Pancreas (tissue), 10 donors: Measurements from ENCODE around the gene RAD9A. TPM values are rescaled to one million over a fixed set of nuclear protein-coding genes. Genes with fewer than 3 reads are reported as not detected.

ENCODE experiments used
- ATAC-seq, 4 donors: fragments of 200-7000 bp; cut with Tn5 transposase; one replicate each; pipeline versions ENCODE4 v1.8.0 to v1.9.1; 2020; ENCODE audit warnings: mild to moderate bottlenecking in 4 of 4, moderate library complexity in 4 of 4
- DNase-seq, 6 donors: peaks; one replicate each; pipeline ENCODE4 v3.0.0-alpha.2; 2020
- FAIRE-seq: peaks from 2 replicates; lab custom pipeline; 2012; peaks lifted over from hg19 to GRCh38; lab: Jason Lieb, UNC
- H3K27ac ChIP-seq, 4 donors: fragments of 200-600 bp; sonication (generic); 1 replicate in 3 of 4; 2 replicates in 1 of 4; pipeline versions ENCODE4 v1.5.0 to v1.8.0; 2020
- H3K27me3 ChIP-seq, 4 donors: fragments of 200-600 bp; one replicate each; pipeline ENCODE4 v1.8.0; 2021
- H3K36me3 ChIP-seq, 3 donors: fragments of 200-600 bp; sonication (generic) in 1 of 3; one replicate each; pipeline versions ENCODE4 v1.5.0 to v1.8.0; 2020 to 2021
- H3K4me1 ChIP-seq, 3 donors: fragments of 200-600 bp; one replicate each; pipeline ENCODE4 v1.8.0; 2021
- H3K4me3 ChIP-seq, 4 donors: fragments of 200-600 bp; sonication (generic) in 2 of 4; one replicate each; pipeline versions ENCODE4 v1.5.0 to v1.8.0; 2020 to 2021
- H3K9me3 ChIP-seq, 4 donors: fragments of 200-600 bp; one replicate each; pipeline ENCODE4 v1.8.0; 2021
- CTCF ChIP-seq, 4 donors: fragments of 200-600 bp; sonication (generic) in 3 of 4; IDR thresholded peaks; one replicate each; pipeline versions ENCODE4 v1.5.0 to v1.8.0; 2021; ENCODE audit warnings: antibody characterized with exemption in 4 of 4
- WGBS, 2 donors: extraction: QIAGEN DNeasy Blood & Tissue Kit; methylation state at CpG; one replicate each; pipeline ENCODE4 v1.1.7; 2013; 5-methylcytosine and 5-hydroxymethylcytosine counted together
- intact Hi-C, 3 donors: fragments of 100-400 bp; cut with DNase I; formaldehyde crosslinking; loops; one replicate each; pipeline versions ENCODE4 v1.11.1 to v1.14.2; 2022
- polyA plus RNA-seq, 2 donors: library from polyadenylated mRNA; stranded (reverse); fragments of 200-250 nt; gene quantifications; one replicate each; pipeline ENCODE4 v1.2.3, GENCODE V29; 2013
- total RNA-seq, 6 donors: library from RNA; stranded (reverse); fragmentation: NEBNext Ultra II Directional in 4 of 6; extraction: Animal tissue kit (Norgen Biotek cat#: 25700) in 4 of 6; gene quantifications; one replicate each; pipeline versions ENCODE4 v1.2.1 to v1.2.4, GENCODE V29; 2021 to 2023
- donor health status: healthy with polysubstance abuse.
- donor health status: DM: no; HTN: no; CAD: no; lungs with moderate emphysema.
- donor health status: DM: no; HTN: no; CAD: no.
- donor health status: control.
- donor health status: control.
- donor health status: Bipolar disorder and iron deficiency.
- donor health status: DM: yes; HTN: yes; CAD: no.
- donor health status: DM: no; HTN: no; CAD: no.
- donor health status: DM: no; HTN: no; CAD: no.
- donor health status: DM: yes; HTN: yes; CAD: no.

The RAD9A gene
- total and polyA plus RNA-seq, 8 donors = 9.4 to 45.2 (median 15.0) TPM

DNA sequence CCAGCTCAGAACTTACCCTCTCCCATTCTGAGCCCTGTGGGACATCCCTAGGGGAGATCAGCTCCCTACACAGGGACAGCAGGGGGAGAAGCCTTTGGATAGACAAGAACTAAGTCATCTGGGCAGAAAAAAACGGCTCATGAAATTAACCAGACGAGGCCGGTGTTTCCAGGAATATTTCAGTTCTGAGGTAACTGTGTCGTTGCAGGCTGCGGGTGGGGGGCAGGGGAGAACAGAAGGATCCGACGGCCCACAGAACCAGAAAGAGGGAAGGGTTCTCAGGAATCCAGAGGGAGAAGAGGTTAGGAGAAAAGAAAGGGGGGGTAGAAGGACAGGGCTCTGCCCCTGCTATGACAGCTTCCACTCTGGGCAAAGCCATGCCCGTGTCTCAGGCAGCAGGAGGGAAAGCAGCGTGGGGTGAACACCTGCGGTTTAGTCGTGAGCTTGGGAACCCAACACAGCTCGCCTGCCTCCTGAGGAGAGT, 21.9 kb upstream of the RAD9A start:
- no peak for FAIRE-seq
- no peak for DNase-seq
- Histone ChIP-seq H3K4me1 (peaks cover 0 to 13% (median 0%) of the 10 kb centered on the region in 3 donors), H3K27ac (peak overlapping the region in 1 of 4 donors; percentile 23), H3K27me3 (no peaks in the 10 kb centered on the region), H3K9me3 (no peaks in the 10 kb centered on the region), H3K36me3 (no peaks in the 10 kb centered on the region), H3K4me3 (no peak overlapping the region)
- TF ChIP-seq CTCF (IDR thresholded peaks at IDR 0.05) = no peak
- intact Hi-C loops = no loop called here
- ATAC-seq = no peak
- WGBS, 2 donors = 60 to 75% methylated on average over 12 of the region's 12 CpGs

DNA sequence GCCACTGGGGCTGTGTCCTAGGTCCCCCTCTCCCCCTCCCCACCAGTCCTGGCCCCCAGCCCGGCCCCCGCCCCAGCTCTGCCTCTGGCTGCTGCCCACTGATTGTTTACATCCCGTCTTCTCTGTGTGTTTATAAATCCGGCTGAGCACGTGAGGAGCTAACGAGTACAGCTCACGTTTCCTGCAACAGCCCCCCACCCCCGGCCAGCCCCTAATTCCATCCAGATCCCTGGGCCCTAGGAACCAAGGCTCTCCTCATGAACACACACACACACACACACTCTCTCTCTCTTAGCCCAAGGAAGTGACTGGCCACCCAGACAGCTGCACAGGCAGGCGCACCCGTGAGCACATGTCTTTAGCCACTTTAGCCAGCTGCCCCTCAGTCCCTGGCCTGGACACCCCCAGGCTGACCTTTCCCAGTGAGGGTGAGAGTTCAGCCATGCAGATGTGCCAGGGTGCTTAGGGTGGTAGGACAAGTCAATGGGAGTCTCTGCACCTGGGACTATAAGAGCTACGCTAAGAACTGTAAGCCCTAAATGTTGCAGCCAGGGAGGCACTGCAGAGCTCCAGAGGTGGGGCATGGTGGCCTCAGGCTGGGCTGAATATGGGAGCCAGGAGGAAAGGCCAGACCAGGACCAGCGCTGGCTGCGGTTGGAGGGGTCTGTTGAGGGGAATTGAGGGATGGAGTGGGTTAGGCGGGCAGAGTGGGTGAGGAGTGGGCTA, 21.3 kb upstream of the RAD9A start:
- Histone ChIP-seq H3K36me3 (no peaks in the 10 kb centered on the region), H3K27me3 (no peaks in the 10 kb centered on the region), H3K4me1 (peaks cover 0 to 14% (median 0%) of the 10 kb centered on the region in 3 donors), H3K4me3 (no peak overlapping the region), H3K9me3 (no peaks in the 10 kb centered on the region), H3K27ac (peak overlapping the region in 1 of 4 donors; percentile 23)
- ATAC-seq = no peak
- intact Hi-C loops = no loop called here
- TF ChIP-seq CTCF (IDR thresholded peaks at IDR 0.05) = no peak
- no peak for FAIRE-seq
- 57 to 65% methylated on average over 14 of the region's 14 CpGs for WGBS, 2 donors
- DNase-seq = no peak

GRCh38 chr11:67371189-67371910, 20.4 kb upstream of the RAD9A start:
- Histone ChIP-seq H3K9me3 (no peaks in the 10 kb centered on the region), H3K27me3 (no peaks in the 10 kb centered on the region), H3K27ac (peak overlapping the region in 2 of 4 donors; percentile 89 to 95), H3K36me3 (no peaks in the 10 kb centered on the region), H3K4me3 (peak overlapping the region in 2 of 4 donors; percentile 82), H3K4me1 (peaks cover 0 to 14% (median 0%) of the 10 kb centered on the region in 3 donors)
- peak in 3 of 4 donors; percentile 20 to 36 (median 23) for TF ChIP-seq CTCF (IDR thresholded peaks at IDR 0.05)
- 23 to 36% methylated on average over 8 of the region's 8 CpGs for WGBS, 2 donors
- intact Hi-C loops = no loop called here
- DNase-seq (no peak), FAIRE-seq (no peak), ATAC-seq (peak in 3 of 4 donors; percentile 25 to 33 (median 31))

- DNase-seq (no peak), FAIRE-seq (no peak), ATAC-seq (peak in 1 of 4 donors; percentile 6)
- peak overlapping the region; percentile 62 to 82 (median 81) for H3K4me3 ChIP-seq
- WGBS, 2 donors = 13 to 17% methylated on average over 16 of the region's 16 CpGs
- H3K4me1 ChIP-seq = peaks cover 0 to 14% (median 0%) of the 10 kb centered on the region in 3 donors
- peak overlapping the region in 3 of 4 donors; percentile 84 to 95 (median 89) for H3K27ac ChIP-seq
- H3K36me3 ChIP-seq = no peaks in the 10 kb centered on the region
- H3K27me3 ChIP-seq = no peaks in the 10 kb centered on the region
- TF ChIP-seq CTCF (IDR thresholded peaks at IDR 0.05) = no peak
- H3K9me3 ChIP-seq = no peaks in the 10 kb centered on the region
- intact Hi-C loops = no loop called here
These were observed 19.9 kb upstream of the RAD9A start for GRCh38 chr11:67371911-67372320.
